ENCODE results near the gene CTRB1. TPM values are rescaled to one million over a fixed set of nuclear protein-coding genes. Genes with fewer than 3 reads are reported as not detected.

CTRB1 gene
- total and polyA plus RNA-seq, 2 of the 13 experiments (the other 11 are each of a cell fraction or from before 2014, with no cell fraction given), result not detected

DNA sequence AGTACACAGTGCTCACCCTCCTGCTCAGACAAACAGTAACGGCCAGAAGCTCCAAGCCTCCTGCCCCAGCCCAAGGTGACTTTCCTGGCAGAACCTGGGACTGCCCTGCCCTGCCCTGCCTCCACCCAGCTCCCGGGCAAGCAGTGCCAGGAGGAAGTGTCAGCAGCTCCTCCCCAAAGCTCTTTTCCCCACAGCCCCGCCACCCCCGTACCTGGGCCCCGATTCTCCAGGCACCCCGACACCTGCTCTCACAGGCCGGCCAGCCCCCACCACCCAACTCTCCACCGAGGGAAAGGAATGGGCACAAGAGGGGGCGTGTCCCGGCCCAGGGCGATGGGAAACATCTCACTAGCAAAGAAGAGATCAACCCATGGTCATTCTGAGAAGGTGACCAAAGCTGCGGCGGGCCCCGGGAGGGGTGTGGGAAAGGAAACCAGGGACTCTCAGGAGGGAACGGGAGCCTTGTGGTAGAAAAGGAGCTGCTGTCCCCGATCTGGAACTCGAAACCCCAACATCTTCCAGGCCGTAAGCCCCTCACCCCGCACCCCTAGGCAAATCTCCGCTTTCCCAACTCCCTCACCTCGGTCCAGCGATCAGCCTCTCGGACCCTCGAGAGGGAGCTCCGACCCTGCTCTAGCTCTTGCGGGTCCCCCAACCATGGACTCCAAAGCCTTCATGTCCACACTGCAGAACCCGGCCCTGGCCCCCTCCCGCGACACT lies 31.5 kb downstream of the CTRB1 start (continued):
- TF ChIP-seq, protein P1, sequence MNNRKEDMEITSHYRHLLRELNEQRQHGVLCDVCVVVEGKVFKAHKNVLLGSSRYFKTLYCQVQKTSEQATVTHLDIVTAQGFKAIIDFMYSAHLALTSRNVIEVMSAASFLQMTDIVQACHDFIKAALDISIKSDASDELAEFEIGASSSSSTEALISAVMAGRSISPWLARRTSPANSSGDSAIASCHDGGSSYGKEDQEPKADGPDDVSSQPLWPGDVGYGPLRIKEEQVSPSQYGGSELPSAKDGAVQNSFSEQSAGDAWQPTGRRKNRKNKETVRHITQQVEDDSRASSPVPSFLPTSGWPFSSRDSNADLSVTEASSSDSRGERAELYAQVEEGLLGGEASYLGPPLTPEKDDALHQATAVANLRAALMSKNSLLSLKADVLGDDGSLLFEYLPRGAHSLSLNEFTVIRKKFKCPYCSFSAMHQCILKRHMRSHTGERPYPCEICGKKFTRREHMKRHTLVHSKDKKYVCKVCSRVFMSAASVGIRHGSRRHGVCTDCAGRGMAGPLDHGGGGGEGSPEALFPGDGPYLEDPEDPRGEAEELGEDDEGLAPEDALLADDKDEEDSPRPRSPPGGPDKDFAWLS (CRISPR knock-in tag; IDR thresholded peaks at IDR 0.05; ENCODE audit: borderline replicate concordance), result no peak; the same call in 1 of the 2 replicates
- TF ChIP-seq, protein P2, sequence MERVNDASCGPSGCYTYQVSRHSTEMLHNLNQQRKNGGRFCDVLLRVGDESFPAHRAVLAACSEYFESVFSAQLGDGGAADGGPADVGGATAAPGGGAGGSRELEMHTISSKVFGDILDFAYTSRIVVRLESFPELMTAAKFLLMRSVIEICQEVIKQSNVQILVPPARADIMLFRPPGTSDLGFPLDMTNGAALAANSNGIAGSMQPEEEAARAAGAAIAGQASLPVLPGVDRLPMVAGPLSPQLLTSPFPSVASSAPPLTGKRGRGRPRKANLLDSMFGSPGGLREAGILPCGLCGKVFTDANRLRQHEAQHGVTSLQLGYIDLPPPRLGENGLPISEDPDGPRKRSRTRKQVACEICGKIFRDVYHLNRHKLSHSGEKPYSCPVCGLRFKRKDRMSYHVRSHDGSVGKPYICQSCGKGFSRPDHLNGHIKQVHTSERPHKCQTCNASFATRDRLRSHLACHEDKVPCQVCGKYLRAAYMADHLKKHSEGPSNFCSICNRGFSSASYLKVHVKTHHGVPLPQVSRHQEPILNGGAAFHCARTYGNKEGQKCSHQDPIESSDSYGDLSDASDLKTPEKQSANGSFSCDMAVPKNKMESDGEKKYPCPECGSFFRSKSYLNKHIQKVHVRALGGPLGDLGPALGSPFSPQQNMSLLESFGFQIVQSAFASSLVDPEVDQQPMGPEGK (CRISPR knock-in tag; IDR thresholded peaks at IDR 0.05), result peak; percentile 13; the same call in 1 of the 2 replicates
- TF ChIP-seq, protein P3, sequence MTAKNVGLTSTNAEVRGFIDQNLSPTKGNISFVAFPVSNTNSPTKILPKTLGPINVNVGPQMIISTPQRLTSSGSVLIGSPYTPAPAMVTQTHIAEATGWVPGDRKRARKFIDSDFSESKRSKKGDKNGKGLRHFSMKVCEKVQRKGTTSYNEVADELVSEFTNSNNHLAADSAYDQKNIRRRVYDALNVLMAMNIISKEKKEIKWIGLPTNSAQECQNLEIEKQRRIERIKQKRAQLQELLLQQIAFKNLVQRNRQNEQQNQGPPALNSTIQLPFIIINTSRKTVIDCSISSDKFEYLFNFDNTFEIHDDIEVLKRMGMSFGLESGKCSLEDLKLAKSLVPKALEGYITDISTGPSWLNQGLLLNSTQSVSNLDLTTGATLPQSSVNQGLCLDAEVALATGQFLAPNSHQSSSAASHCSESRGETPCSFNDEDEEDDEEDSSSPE (CRISPR knock-in tag; IDR thresholded peaks at IDR 0.05), result no peak
- no peak for TF ChIP-seq KDM3A (CRISPR knock-in tag; IDR thresholded peaks at IDR 0.05; ENCODE audit: low read depth)
- TF ChIP-seq POLR2AphosphoS5 (IDR thresholded peaks at IDR 0.05; ENCODE audit: low read depth, low read length), result peak; percentile 47; the same call in 1 of the 2 replicates
- TF ChIP-seq ATF7-NPFF (CRISPR knock-in tag; IDR thresholded peaks at IDR 0.05; ENCODE audit: low read depth), result no peak
- TF ChIP-seq ZNF709 (CRISPR knock-in tag; IDR thresholded peaks at IDR 0.05), result no peak
- no peak for TF ChIP-seq MIER3 (CRISPR knock-in tag; IDR thresholded peaks at IDR 0.05; ENCODE audit: borderline replicate concordance)
- TF ChIP-seq NFRKB (IDR thresholded peaks at IDR 0.05), result no peak
- 0 out of 2 replicates have a peak, but pooled peaks have one; percentile 14 for TF ChIP-seq ZKSCAN5 (CRISPR knock-in tag; IDR thresholded peaks at IDR 0.05)
- TF ChIP-seq, protein P4, sequence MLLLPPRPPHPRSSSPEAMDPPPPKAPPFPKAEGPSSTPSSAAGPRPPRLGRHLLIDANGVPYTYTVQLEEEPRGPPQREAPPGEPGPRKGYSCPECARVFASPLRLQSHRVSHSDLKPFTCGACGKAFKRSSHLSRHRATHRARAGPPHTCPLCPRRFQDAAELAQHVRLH (CRISPR knock-in tag; IDR thresholded peaks at IDR 0.05; ENCODE audit: borderline replicate concordance, low read depth), result 0 out of 2 replicates have a peak, but pooled peaks have one; percentile 32
- TF ChIP-seq, protein P5, sequence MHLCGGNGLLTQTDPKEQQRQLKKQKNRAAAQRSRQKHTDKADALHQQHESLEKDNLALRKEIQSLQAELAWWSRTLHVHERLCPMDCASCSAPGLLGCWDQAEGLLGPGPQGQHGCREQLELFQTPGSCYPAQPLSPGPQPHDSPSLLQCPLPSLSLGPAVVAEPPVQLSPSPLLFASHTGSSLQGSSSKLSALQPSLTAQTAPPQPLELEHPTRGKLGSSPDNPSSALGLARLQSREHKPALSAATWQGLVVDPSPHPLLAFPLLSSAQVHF (CRISPR knock-in tag; IDR thresholded peaks at IDR 0.05), result no peak
- TF ChIP-seq, protein P6, sequence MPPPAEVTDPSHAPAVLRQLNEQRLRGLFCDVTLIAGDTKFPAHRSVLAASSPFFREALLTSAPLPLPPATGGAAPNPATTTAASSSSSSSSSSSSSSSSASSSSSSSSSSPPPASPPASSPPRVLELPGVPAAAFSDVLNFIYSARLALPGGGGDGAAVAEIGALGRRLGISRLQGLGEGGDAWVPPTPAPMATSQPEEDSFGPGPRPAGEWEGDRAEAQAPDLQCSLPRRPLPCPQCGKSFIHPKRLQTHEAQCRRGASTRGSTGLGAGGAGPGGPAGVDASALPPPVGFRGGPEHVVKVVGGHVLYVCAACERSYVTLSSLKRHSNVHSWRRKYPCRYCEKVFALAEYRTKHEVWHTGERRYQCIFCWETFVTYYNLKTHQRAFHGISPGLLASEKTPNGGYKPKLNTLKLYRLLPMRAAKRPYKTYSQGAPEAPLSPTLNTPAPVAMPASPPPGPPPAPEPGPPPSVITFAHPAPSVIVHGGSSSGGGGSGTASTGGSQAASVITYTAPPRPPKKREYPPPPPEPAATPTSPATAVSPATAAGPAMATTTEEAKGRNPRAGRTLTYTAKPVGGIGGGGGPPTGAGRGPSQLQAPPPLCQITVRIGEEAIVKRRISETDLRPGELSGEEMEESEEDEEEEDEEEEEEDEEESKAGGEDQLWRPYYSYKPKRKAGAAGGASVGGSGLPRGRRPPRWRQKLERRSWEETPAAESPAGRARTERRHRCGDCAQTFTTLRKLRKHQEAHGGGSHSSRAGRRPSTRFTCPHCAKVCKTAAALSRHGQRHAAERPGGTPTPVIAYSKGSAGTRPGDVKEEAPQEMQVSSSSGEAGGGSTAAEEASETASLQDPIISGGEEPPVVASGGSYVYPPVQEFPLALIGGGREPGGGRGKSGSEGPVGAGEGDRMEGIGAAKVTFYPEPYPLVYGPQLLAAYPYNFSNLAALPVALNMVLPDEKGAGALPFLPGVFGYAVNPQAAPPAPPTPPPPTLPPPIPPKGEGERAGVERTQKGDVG (CRISPR knock-in tag; IDR thresholded peaks at IDR 0.05; ENCODE audit: borderline replicate concordance), result no peak
- peak; percentile 81; the same call in 1 of the 2 replicates for TF ChIP-seq SIN3A (IDR thresholded peaks at IDR 0.05; ENCODE audit: borderline replicate concordance, low read depth, low read length)
- TF ChIP-seq ZNF883 (CRISPR knock-in tag; IDR thresholded peaks at IDR 0.05; ENCODE audit: not compliant biosample characterization), result no peak
- no peak for TF ChIP-seq TAF15 (IDR thresholded peaks at IDR 0.05; ENCODE audit: low read depth, low read length, poor library complexity, severe bottlenecking)
- TF ChIP-seq ZNF644 (CRISPR knock-in tag; IDR thresholded peaks at IDR 0.05; ENCODE audit: low read depth), result no peak
- peak; percentile 70; the same call in 1 of the 2 replicates for TF ChIP-seq ZFP90 (CRISPR knock-in tag; IDR thresholded peaks at IDR 0.05; ENCODE audit: borderline replicate concordance)
- no peak for TF ChIP-seq MAF1 (CRISPR knock-in tag; IDR thresholded peaks at IDR 0.05; ENCODE audit: borderline replicate concordance)
